ENCODE data around the gene ZNF367.

GRCh38 chr9:96462541-96462940, 44.4 kb upstream of the ZNF367 start:
- no peak for TF ChIP-seq POLR2A (IDR thresholded peaks at IDR 0.05; ENCODE audit: low read length)
- TF ChIP-seq GATA1 (IDR thresholded peaks at IDR 0.05; ENCODE audit: low read depth, low read length), result no peak
